ENCODE data around the gene CRELD2.

The CRELD2 gene

GRCh38 chr22:49928185-49928495, 9.7 kb downstream of the CRELD2 start:
- DNase-seq (ENCODE audit: low spot score), result no peak
- no peak for TF ChIP-seq CTCF (IDR thresholded peaks at IDR 0.05; ENCODE audit: borderline replicate concordance, control extremely low read depth, extremely low read depth, insufficient read depth, missing control alignments)
- in situ Hi-C loops (cut with MboI; ENCODE audit: low sequenced_read_pairs, unreplicated experiment), result no loop called here

- no peak for TF ChIP-seq CTCF (IDR thresholded peaks at IDR 0.05; ENCODE audit: borderline replicate concordance, control extremely low read depth, extremely low read depth, insufficient read depth, missing control alignments)
- no peak for DNase-seq (ENCODE audit: low spot score)
- in situ Hi-C loops (cut with MboI; ENCODE audit: low sequenced_read_pairs, unreplicated experiment), result no loop called here
Observed at GRCh38 chr22:49928555-49929210, 10.2 kb downstream of the CRELD2 start.

- in situ Hi-C loops (cut with MboI; ENCODE audit: low sequenced_read_pairs, unreplicated experiment), result no loop called here
- DNase-seq (ENCODE audit: low spot score), result peak; percentile 88
- TF ChIP-seq CTCF (IDR thresholded peaks at IDR 0.05; ENCODE audit: borderline replicate concordance, control extremely low read depth, extremely low read depth, insufficient read depth, missing control alignments), result peak; percentile 94
Observed at GRCh38 chr22:49929211-49929979, 11.0 kb downstream of the CRELD2 start.

GRCh38 chr22:49929994-49930575, 11.7 kb downstream of the CRELD2 start:
- DNase-seq (ENCODE audit: low spot score), result no peak
- no peak for TF ChIP-seq CTCF (IDR thresholded peaks at IDR 0.05; ENCODE audit: borderline replicate concordance, control extremely low read depth, extremely low read depth, insufficient read depth, missing control alignments)
- in situ Hi-C loops (cut with MboI; ENCODE audit: low sequenced_read_pairs, unreplicated experiment), result loop anchor here (5.0 kb wide), 1 partner anchor 102 kb away; no protein-coding TSS in a partner anchor

- DNase-seq (ENCODE audit: low spot score), result peak; percentile 78
- peak; percentile 81 for TF ChIP-seq CTCF (IDR thresholded peaks at IDR 0.05; ENCODE audit: borderline replicate concordance, control extremely low read depth, extremely low read depth, insufficient read depth, missing control alignments)
- in situ Hi-C loops (cut with MboI; ENCODE audit: low sequenced_read_pairs, unreplicated experiment), result loop anchor here (5.0 kb wide), 1 partner anchor 101 kb away; no protein-coding TSS in a partner anchor
Observed at GRCh38 chr22:49930596-49931412, 12.4 kb downstream of the CRELD2 start.
